ENCODE results near the gene INSM1.
A peak's percentile ranks its signal among the peaks of the same experiment; 100 is the strongest.

INSM1 gene

DNA sequence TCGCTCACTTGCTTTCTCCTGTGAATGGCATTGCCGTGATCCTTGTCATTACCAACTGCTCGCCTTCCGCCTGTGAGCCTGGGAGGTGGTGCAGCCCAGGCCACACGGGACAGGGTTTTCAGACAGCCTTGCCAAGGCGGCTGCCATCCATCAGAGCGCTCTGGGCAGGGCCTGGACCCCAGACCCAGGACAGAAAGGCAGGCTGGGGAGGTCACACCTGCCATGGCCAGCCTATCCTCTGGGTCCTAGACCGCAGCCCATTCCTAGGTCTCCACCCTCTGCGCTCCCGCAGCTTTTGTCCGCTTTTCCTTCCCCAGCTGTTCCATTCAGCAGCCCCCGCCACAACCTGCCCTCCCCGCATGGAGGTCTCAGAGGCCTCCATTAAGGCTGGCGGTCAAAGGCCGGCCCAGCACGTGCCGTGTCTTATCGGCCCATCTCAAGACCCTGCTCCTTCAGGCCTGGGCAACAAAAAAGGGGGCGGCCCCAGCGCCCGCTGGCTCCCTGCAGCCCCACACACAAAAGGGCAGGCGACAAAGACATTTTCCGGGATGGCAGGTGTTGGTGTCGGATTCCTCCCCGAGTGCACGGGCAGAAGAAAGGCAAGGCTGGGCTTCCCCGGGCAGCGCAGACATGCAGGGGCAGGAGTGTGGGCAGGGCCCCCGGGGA lies 28.1 kb downstream of the INSM1 start:
- no peak for DNase-seq

DNA sequence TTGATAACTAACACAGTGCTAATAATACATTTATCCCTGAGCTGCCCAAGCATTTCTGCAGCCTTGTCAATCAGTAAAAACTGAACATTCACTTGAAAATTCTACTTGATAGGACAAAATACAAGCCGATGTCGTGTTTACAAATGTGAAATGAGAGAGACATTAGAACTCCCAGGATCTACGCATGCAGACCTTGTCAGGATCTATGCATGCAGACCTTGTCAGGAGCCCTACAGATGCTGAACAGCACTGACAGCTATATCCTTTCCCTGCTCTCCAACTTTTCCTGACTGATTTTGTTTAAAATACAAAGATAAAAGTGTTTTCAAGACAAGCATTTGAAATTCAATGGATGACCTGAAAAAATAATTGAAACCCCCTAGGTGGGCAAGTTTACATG lies 28.9 kb downstream of the INSM1 start:
- DNase-seq, result no peak

DNA sequence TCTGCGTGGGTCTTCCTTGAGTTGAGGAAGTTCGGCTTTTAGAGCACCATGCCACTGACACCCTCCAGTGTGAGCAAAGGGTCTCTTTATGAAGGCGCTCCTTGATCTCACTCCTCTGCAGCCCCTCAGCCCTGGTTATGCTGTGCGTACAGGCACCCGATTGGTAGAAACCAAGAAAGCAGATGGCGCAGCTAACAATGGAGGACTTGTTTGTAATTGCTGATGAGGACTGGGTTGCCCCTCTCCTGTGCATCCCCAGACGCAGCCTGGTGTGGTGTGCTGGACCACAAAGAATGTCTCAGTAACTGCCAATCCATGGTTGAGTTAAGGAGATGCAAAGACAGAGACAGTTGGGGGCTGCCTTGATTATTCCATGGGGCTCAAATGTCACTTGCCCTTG lies 30.2 kb downstream of the INSM1 start:
- DNase-seq, result no peak

DNA sequence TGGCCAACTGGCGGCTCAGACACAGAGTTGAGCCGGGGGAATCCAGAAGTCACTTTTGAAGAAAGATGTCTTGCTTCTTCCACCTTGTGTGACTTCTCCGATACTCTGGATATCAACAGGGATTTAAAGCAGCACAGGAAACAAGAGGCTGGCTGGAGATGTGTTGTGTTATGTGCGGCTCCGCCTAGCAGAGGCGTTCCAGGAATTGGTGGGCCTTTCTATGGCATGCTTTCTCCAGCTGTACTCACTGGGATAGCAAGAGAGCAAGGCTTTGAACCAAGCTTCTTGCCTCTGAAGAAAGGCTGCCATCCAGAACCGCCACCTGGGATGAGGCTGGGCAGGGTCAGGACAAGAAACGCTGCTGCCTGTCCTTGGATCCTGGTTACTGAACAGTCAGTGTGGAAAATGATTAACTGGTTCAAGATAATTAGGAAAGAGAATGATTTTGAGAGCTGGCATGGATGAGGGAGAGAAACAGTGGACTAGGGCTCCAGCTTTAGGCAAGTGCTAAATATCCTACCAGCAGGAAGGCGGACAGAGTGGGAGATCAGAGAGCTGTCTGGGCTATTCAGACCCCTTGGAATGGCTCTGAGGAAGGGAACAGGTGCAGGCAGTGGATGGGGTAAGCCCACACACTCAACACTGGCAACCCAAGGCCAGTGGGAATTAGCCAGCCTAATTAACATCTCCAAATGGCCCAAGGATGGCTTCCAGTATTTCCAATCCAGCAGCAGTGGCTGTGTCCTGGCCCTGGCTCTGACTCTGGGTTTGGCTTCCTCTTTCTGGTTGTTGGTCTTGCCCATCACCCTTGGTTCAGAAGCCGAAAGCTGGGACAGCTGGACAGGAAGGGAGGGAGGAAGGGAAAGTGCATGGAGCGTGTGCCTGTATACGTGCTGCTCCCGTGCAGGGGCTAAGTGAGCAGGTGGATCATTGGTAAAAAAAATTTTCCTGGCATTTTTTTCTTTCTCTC lies 31.9 kb downstream of the INSM1 start:
- DNase-seq, result no peak

DNA sequence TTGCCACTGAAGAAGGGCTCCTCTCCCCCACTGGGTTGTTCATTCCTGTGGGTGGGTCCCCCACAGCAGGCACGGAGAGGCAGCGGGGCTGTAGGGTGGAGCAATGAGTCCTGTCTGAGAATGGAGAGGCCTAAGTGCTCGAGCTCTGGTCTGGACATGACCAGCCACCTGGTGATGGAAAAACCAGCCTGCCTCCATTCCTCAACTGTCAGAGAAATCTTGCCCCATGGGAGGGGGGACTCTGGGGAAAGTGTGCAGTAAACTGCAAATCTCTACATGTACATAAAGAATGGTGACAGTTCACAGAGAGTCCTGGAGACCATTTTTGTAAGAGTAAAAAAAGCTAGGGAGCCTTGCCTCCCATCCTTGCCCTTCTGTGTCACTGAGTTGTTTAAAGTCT lies 34.1 kb downstream of the INSM1 start:
- DNase-seq, result no peak

DNA sequence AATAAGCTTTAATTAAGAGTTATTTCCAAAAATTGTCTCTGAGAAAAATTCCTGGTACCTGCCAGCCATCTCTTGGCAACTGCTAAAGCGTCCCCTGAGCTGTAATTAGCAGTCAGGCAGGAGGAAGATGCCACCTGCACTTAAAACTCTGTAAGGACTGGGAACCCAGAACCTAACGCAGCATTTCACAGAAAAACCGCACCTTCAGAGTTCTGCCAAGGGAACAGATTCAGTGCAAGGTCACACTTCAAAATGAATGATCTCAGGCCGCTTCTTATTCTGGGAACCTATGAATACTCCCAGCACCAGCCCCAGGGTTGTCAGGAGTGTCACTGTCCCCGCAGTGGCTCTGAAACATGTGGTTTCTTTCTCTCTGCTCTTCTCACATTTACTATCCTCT lies 36.7 kb downstream of the INSM1 start:
- no peak for DNase-seq

DNA sequence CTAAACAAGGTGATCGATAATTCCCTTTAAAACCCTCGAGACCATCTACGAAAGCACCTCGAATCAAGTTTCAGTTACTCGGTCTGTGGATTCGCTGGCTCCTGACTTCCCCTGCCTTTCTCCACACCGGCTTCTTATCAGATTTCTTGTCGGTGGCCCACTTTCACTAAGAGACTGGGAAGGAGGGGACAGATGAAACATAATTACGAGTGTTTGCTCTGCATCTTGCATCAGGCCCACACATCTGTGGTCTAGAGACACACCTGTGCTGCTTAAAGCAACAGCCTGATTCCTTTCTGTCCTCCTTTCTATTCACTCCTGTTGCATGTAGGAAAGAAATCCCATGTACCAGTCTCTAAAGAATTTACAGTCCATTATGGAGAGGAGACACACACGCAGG lies 37.7 kb downstream of the INSM1 start:
- no peak for DNase-seq

DNA sequence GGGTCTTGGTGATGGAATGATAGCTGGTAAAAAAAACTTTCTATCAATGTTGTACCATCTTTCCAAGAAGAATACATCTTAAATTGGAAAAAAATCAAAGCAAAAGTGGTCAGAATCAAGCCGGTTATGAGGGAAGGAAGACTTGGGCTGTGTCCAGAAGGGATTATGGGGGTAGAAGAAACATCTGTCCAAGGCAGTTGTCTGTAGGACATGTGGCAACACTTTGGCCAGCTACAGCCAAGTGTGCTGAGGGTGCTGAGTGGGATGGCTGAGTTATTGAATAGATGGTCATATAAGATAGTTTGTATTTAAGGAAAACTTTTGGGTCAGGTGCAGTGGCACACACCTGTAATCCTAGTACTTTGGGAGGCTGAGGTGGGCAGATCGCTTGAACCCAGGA lies 38.4 kb downstream of the INSM1 start:
- DNase-seq, result no peak

DNA sequence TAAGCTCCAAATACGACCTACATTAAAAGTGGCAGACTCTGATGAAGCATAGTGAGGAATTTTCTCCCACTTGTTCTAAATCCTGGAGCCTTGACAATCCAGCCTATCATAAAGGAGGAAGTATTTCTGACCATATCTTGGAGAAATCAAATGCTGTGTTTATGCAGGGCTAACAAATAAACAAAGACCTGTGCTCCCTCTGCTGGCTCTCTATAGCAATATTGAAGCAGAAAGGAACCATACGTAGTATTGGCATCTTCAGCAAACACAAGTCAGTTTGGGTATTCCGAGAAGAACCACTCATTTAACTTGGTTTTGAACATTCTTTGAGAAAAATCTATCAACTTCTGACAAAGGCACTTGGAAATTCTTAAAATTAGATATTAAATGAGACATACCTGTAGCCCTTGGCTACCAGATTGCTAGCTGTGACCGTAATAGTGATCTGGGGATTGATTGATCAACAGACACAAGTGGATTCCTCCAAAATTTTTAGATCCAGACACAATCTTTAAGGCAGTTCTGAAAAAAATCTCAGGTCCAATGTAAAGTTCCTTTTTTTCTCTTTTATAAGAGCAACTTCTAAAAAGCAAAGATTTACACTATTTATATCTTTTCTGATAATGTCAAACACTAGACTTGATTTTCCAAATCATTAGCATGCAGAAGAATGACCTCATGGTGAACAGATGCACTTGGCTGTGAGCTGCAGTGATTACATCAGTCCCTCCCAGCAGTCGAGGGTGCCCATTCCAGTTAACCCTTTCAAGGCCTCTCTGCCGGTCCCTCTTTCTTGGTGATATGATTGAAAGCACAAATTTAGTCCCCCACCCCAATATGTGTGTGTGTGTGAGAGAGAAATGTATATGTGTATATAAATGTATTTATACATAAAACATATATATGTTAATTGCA lies 40.2 kb downstream of the INSM1 start:
- DNase-seq, result peak; percentile 17

DNA sequence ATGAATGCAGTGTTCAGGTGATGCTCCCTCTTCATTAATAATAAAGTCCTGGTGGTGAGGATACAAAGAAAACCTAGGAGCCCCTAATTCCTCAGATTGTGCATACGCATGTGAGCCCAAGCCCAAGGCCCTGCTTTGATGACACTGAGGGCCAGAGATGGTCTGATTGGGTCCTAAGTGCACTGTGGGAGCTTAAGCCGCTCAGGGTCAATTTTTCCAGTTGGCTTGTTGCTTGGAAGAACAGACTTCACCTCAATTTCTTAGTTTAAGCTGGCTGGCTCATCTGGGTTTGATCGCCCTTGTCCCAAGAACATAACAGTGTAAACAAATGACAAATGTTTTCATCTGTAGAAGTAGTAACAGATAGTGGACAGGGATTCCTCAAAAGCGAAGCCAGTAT lies 41.4 kb downstream of the INSM1 start:
- no peak for DNase-seq

DNA sequence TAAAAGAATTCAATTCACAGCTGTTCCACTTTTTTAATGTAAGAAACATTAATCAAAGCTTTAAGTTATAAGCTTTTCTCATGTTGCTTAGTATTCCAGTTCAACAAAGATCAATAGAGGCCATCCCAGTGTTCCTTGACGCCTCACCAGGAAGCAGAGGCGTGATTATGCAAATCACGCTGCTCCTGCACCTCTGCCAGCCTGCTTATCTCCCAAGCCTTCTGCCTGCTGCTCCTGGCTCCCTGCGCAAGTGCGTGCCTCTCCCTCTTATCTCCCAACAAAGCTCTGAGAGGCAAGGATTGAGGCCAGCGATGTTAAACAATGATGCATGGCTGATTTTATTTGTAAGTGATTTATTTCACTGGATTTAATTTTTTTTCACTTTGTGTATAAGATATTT lies 42.8 kb downstream of the INSM1 start:
- DNase-seq, result peak; percentile 76

DNA sequence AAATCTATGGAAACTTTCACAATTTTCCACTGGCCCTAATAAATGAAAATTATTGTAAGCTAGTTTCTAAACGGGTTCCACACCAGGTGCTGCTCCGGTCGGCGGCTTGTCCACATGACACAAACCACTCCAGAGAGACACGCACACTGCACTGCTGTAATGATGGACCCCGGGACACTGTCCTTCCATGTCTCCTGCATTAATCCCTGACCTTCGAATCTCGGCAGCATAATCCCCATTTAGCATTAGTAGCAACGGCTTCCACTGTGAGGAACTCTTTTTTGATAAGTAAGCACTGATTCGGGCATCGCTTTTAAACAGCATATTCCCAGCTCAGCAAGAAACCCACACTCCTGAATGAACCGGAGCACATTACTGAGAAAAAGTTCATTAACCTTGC lies 43.5 kb downstream of the INSM1 start:
- no peak for DNase-seq

DNA sequence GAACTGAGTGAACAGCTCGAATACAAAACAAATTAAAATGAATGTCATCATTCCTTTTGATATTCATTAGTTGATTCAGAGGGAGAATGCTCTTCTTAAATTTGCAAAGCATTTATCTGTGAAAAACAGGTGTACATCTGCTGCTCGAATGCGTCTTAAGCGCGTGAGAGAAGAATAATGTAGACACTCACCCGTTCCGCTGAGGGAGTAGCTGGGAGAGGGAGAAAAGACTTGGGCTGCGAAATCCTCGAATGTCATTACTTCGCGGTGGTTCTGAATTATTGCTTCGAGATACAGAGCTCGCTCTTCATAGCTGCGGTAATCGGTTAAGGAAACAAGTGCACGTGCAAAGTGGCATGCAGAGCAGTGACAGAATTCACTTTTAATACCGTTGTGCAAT lies 43.9 kb downstream of the INSM1 start:
- DNase-seq, result no peak

DNA sequence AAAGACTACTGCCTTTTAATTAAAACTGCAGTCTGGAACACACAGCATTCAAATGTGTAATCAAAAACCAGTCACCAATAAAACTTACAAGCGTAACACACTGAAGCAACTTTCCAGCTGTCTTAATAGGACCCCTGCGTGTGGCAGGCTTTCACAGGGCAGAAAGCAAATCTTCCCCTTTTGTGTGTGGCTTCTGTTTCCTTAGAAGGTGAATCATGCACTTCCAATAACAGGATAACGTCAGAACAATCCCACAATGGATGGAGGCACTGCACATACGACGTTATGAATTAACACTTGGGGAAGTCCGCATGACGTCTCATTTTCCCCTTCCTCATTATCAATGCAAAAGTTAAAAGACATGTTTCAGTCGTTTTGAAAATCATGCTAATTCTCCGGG lies 44.8 kb downstream of the INSM1 start:
- DNase-seq, result no peak

DNA sequence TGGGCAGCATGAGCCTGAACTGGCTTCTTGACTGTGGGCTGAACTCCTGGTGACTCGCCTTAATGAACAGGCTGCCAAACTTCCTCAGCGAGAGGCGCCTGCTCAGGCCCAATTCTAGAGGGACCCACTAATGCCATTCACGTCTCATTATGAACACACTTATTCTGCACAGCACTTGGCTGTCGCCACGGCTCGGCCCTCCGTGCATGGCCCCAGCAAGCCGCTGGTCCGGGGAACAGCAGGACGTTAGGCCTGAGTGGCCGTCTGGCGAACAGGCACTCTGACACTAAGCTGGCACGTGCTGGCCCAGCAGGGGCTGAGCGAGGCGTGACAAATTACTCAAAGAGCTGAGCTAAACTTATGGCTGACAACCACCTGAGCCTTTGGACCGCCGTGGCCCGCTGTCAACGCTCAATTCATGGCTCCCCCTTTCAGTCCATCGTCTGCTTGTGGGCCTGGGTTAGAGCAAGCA lies 45.9 kb downstream of the INSM1 start:
- DNase-seq, result no peak

DNA sequence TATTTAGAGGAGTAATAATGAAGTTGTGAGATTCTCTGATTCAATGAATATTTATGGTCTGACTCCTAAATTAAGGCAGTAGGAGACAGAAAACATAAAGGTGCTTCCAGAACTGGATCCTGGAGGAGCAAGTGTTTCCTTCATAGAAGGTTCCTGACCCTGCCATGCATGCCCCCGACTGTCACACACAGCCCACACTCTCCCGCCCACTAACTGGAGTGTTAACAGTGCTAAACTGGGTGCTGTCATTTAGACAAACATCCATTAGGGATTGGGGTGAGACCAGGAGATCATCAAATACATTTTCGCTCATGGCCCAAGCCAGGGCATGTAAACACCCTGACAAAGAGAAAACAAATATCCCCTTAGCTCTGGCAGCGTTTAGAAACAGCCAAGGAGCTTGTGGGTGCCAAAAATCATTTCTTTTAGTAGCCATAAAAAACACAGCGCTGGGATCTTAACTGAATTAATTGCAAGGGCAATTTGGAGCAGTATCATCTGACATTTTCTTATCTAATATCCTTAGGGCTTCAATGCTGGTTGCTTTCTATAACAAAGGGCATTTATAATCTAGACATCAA lies 46.8 kb downstream of the INSM1 start:
- no peak for DNase-seq

DNA sequence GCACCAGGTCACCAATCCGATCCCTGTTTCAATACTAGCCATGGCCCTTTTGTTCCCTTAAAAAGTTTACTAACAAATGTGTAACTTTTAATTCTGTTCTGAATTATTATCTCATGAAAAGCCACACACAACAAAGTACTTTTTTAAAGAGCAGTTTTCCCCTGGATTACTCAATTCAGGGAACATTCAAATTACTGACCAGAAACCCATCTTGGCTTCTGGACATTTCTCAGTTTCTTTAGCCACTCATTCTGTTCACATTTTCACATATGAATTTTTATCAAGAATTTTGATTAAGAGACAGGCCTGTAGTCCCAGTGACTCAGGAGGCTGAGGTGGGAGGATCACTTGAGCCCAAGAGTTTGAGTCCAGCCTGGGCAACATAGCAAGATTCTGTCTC lies 47.4 kb downstream of the INSM1 start:
- no peak for DNase-seq

DNA sequence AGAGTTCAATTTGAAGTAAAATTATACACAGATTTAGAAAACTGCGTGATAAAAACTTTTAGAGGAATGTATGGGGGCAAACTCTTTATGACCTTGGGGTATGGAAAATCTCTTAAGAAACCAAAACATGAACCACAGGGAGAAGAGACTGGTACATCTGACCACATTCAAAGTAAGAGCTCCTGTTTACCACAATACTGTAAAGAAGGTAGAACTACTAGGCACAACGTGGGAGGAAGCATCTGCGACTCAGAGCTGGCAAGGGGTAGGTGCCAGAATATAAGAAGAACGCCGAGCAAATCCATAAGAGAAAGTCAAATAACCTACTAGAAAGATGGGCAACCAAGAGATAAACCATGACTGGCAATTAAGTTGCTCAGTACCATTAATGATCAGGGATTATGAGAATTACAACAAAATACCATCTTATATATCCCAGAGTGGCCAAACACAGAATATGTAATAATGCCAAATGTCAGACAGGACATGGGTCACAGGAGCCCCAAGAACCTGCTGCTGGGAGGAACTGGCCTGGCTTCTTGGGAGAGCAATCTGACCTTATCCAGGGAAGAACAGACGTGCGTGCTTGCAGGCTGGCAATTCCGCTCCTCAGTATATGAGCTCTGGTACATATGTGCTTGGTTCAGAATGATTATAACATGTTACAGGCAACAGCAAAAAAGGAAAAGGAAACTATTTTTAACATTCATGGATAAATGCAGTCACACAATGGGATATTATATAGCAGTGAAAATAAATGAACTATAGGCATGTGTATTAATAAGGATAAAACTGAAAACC lies 50.2 kb downstream of the INSM1 start:
- no peak for DNase-seq

Measured in hematopoietic multipotent progenitor cell treated with erythropoietin and hydrocortisone succinate and interleukin-3 and kit ligand, for 4 days (in vitro differentiated cells).